WERI-Rb-1 (cell line): Measurements from ENCODE around the gene RFC2.
"Not testable (repeated sequence)": the region's sequence is repeated elsewhere in the genome, so short reads cannot be mapped to it uniquely, and the experiment has no call there.

Source experiments
- DNase-seq: peaks from one replicate; pipeline ENCODE4 v3.0.0-alpha.2; 2020
- H3K27ac ChIP-seq: fragments of 250-450 bp; sonication (Bioruptor Pico); 2 replicates; pipeline ENCODE4 v1.5.1; 2020; ENCODE audit warnings: mild to moderate bottlenecking, moderate library complexity
- H3K27me3 ChIP-seq: fragments of 250-450 bp; sonication (Bioruptor Pico); 2 replicates; pipeline ENCODE4 v1.5.1; 2021; ENCODE audit warnings: mild to moderate bottlenecking, low read depth, moderate library complexity; ENCODE audit not compliant: insufficient read depth, severe bottlenecking
- H3K36me3 ChIP-seq: fragments of 250-450 bp; sonication (Bioruptor Pico); 2 replicates; pipeline ENCODE4 v1.5.1; 2020; ENCODE audit warnings: mild to moderate bottlenecking, moderate library complexity
- H3K4me3 ChIP-seq: 2 replicates; pipeline ENCODE4 v1.5.1; 2011; ENCODE audit warnings: low read depth, mild to moderate bottlenecking, control low read depth, low read length
- H3K9me3 ChIP-seq: fragments of 250-450 bp; sonication (Bioruptor Pico); 2 replicates; pipeline ENCODE4 v1.5.1; 2021; ENCODE audit warnings: mild to moderate bottlenecking, moderate library complexity; ENCODE audit not compliant: severe bottlenecking
- TF ChIP-seq, protein P1 (sequence below): IDR thresholded peaks from 2 replicates; pipeline ENCODE4 v1.5.1; 2011; ENCODE audit warnings: low read depth, mild to moderate bottlenecking, control low read depth, inconsistent platforms, low read length

The RFC2 gene

GRCh38 chr7:74225400-74225799, 28.8 kb downstream of the RFC2 start:
- TF ChIP-seq, protein P1, sequence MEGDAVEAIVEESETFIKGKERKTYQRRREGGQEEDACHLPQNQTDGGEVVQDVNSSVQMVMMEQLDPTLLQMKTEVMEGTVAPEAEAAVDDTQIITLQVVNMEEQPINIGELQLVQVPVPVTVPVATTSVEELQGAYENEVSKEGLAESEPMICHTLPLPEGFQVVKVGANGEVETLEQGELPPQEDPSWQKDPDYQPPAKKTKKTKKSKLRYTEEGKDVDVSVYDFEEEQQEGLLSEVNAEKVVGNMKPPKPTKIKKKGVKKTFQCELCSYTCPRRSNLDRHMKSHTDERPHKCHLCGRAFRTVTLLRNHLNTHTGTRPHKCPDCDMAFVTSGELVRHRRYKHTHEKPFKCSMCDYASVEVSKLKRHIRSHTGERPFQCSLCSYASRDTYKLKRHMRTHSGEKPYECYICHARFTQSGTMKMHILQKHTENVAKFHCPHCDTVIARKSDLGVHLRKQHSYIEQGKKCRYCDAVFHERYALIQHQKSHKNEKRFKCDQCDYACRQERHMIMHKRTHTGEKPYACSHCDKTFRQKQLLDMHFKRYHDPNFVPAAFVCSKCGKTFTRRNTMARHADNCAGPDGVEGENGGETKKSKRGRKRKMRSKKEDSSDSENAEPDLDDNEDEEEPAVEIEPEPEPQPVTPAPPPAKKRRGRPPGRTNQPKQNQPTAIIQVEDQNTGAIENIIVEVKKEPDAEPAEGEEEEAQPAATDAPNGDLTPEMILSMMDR = no peak
- H3K9me3 ChIP-seq = no peaks in the 10 kb centered on the region
- H3K27me3 ChIP-seq = no peaks in the 10 kb centered on the region
- H3K4me3 ChIP-seq = no peak overlapping the region
- no peak overlapping the region for H3K27ac ChIP-seq
- H3K36me3 ChIP-seq = peaks cover 53% of the 10 kb centered on the region
- DNase-seq = no peak

DNA sequence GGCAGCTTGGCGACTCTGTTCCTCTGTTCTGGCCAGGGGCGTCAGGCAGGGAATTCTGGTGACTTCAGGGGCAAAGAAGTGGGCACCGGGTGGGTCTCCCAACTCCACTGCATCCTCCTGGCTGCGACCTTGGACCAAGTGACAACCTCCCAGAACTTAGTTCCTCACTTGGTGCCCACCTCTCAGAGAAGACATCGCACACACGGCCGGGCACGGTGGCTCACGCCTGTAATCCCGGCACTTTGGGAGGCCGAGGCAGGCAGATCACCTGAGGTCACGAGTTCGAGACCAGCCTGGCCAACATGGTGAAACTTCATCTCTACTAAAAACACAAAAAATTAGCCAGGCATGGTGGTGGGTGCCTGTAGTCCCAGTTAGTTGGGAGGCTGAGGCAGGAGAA, 29.3 kb downstream of the RFC2 start:
- H3K27ac ChIP-seq, H3K4me3 ChIP-seq, DNase-seq, H3K27me3 ChIP-seq, H3K9me3 ChIP-seq: not testable (repeated sequence)
- H3K36me3 ChIP-seq = peaks cover 48% of the 10 kb centered on the region

GRCh38 chr7:74224511-74224832, 29.7 kb downstream of the RFC2 start:
- DNase-seq = no peak
- Histone ChIP-seq H3K36me3 (peaks cover 43% of the 10 kb centered on the region), H3K9me3 (no peaks in the 10 kb centered on the region), H3K27me3 (no peaks in the 10 kb centered on the region), H3K4me3 (no peak overlapping the region), H3K27ac (no peak overlapping the region)
- TF ChIP-seq, protein P1 = no peak

DNA sequence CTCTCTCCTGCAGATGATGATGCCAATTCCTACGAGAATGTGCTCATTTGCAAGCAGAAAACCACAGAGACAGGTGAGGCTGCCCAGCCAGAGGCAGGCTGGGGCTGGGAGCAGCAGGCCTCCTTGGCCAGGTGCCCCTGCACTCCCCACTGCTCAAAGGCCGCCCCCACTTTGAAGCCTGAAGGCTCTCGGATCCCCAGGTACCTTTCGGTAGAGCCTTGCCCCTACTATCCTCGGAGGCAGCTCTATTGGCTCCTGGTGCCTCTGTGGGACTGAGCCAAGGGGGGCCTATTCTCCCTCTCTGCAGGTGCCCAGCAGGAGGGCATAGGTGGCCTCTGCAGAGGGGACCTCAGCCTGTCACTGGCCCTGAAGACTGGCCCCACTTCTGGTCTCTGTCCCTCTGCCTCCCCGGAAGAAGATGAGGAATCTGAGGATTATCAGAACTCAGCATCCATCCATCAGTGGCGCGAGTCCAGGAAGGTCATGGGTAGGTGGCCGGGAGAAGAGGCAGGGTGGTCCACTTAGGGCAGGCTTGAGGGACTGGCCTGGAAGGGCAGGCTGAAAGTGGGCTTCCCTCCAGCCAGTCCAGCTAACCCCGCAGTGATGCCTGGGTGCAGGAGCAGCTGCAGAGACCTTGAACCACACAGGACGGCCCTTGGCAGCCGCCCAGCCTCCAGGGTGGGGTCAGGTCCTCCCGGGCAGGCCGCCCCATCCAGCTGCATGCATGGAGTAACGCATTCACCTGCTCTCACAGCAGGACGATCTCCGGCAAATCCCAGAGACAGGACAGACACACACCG, 30.3 kb downstream of the RFC2 start:
- Histone ChIP-seq H3K27me3 (no peaks in the 10 kb centered on the region), H3K27ac (no peak overlapping the region), H3K4me3 (no peak overlapping the region), H3K9me3 (no peaks in the 10 kb centered on the region), H3K36me3 (peaks cover 38% of the 10 kb centered on the region)
- TF ChIP-seq, protein P1 = no peak
- no peak for DNase-seq

DNA sequence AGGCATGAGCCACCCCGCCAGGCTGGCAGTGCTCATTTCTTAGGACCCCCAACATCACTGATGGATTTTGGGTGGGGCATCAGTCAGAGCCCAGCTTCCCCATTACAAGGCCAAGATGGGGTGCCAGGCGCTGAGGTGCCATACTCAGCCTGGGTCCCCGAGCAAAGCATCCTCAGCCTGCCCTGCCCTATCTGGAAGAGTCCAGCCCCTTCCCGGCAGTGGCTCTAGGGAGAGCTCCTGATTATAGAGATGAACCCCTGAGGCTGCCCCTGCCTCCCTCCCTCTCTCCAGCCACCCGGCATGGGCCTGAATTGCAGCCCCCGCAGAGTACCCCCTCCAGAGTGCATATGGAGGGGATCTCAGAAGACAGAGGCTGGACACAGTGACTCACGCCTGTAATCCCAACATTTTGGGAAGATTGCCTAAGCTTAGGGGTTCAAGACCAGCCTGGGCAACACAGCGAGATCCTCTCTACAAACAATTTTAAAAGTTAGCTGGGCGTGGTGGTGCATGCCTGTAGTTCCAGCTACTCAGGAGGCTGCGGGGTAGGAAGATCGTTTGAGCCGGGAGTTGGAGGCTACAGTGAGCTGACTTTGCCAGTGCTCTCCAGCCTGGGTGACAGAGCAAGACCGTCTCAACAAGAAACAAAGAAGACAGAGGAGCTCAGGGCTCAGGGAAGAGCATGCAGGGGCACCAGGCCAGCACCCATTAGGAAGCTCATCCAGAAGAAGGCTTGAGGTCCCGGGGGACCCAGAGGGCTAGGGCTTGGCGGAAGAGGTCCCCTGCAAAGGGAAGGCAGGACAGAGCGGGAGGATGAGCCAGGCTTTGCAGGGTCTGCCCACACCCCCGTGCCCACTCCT, 31.1 kb downstream of the RFC2 start:
- Histone ChIP-seq H3K9me3 (no peaks in the 10 kb centered on the region), H3K27me3 (no peaks in the 10 kb centered on the region), H3K4me3 (no peak overlapping the region), H3K27ac (no peak overlapping the region), H3K36me3 (peaks cover 34% of the 10 kb centered on the region)
- TF ChIP-seq, protein P1 = no peak
- DNase-seq = no peak

GRCh38 chr7:74221713-74222112, 32.5 kb downstream of the RFC2 start:
- Histone ChIP-seq H3K36me3 (peaks cover 25% of the 10 kb centered on the region), H3K9me3 (no peaks in the 10 kb centered on the region), H3K4me3 (no peak overlapping the region), H3K27me3 (no peaks in the 10 kb centered on the region), H3K27ac (no peak overlapping the region)
- DNase-seq = no peak
- TF ChIP-seq, protein P1 = no peak
